ENCODE measurements around the gene AKR1B1.

AKR1B1 gene

GRCh38 chr7:134458806-134459698, at the start of gene AKR1B1:
Gene AKR1B1 (minus strand): TSS chr7:134459100. CDS start chr7:134459062, 38 bp downstream.
- DNase-seq (ENCODE audit: low read depth) = peak; percentile 92
- H3K4me3 ChIP-seq (ENCODE audit: low read length) = peak within 1 kb of the TSS; percentile 86
- TF ChIP-seq CTCF (conservative IDR thresholded peaks at IDR 0.05; ENCODE audit: low read length) = peak; percentile 73

GRCh38 chr7:134505856-134506255, 47.0 kb upstream of the AKR1B1 start:
- no peak overlapping the region for H3K4me3 ChIP-seq (ENCODE audit: low read length)
- no peak for TF ChIP-seq CTCF (conservative IDR thresholded peaks at IDR 0.05; ENCODE audit: low read length)
- DNase-seq (ENCODE audit: low read depth) = no peak

GRCh38 chr7:134504660-134505164, 45.8 kb upstream of the AKR1B1 start:
- DNase-seq (ENCODE audit: low read depth) = no peak

GRCh38 chr7:134502463-134503371, 43.8 kb upstream of the AKR1B1 start:
- no peak overlapping the region for H3K4me3 ChIP-seq (ENCODE audit: low read length)
- no peak for TF ChIP-seq CTCF (conservative IDR thresholded peaks at IDR 0.05; ENCODE audit: low read length)
- peak; percentile 74 for DNase-seq (ENCODE audit: low read depth)

More at GRCh38 chr7:134504660-134505164, 45.8 kb upstream of the AKR1B1 start:
- no peak for TF ChIP-seq CTCF (conservative IDR thresholded peaks at IDR 0.05; ENCODE audit: low read length)
- no peak overlapping the region for H3K4me3 ChIP-seq (ENCODE audit: low read length)

GRCh38 chr7:134500982-134501381, 42.1 kb upstream of the AKR1B1 start:
- no peak for DNase-seq (ENCODE audit: low read depth)
- TF ChIP-seq CTCF (conservative IDR thresholded peaks at IDR 0.05; ENCODE audit: low read length) = no peak
- H3K4me3 ChIP-seq (ENCODE audit: low read length) = no peak overlapping the region

- no peak overlapping the region for H3K4me3 ChIP-seq (ENCODE audit: low read length)
- TF ChIP-seq CTCF (conservative IDR thresholded peaks at IDR 0.05; ENCODE audit: low read length) = no peak
- DNase-seq (ENCODE audit: low read depth) = no peak
Observed at GRCh38 chr7:134500406-134500805, 41.5 kb upstream of the AKR1B1 start.
